ENCODE data around the gene DNTT.

The DNTT gene

GRCh38 chr10:96317067-96317833 is 13.0 kb downstream of the DNTT start:
- no peak for DNase-seq (ENCODE audit: insufficient read length, low spot score)
- FAIRE-seq: no peak
- TF ChIP-seq POLR2AphosphoS5 (IDR thresholded peaks at IDR 0.05; ENCODE audit: low read depth, low read length): no peak
- TF ChIP-seq TAF1 (IDR thresholded peaks at IDR 0.05; ENCODE audit: low read depth, low read length): no peak
- TF ChIP-seq PAX5 (IDR thresholded peaks at IDR 0.05; ENCODE audit: insufficient read depth, low read length, severe bottlenecking): no peak
- TF ChIP-seq POU2F2 (IDR thresholded peaks at IDR 0.05; ENCODE audit: low read depth, low read length): no peak
- TF ChIP-seq POLR2A (IDR thresholded peaks at IDR 0.05; ENCODE audit: low read depth, low read length): no peak
- TF ChIP-seq SPI1 (IDR thresholded peaks at IDR 0.05; ENCODE audit: low read depth, low read length): no peak

GRCh38 chr10:96319754-96320474 is 15.7 kb downstream of the DNTT start:
- TF ChIP-seq POLR2AphosphoS5 (IDR thresholded peaks at IDR 0.05; ENCODE audit: low read depth, low read length) (no peak), PAX5 (IDR thresholded peaks at IDR 0.05; ENCODE audit: insufficient read depth, low read length, severe bottlenecking) (no peak), POLR2A (IDR thresholded peaks at IDR 0.05; ENCODE audit: low read depth, low read length) (no peak), SPI1 (IDR thresholded peaks at IDR 0.05; ENCODE audit: low read depth, low read length) (no peak), POU2F2 (IDR thresholded peaks at IDR 0.05; ENCODE audit: low read depth, low read length) (no peak), TAF1 (IDR thresholded peaks at IDR 0.05; ENCODE audit: low read depth, low read length) (no peak)
- FAIRE-seq: peak; percentile 84
- no peak for DNase-seq (ENCODE audit: insufficient read length, low spot score)

DNA sequence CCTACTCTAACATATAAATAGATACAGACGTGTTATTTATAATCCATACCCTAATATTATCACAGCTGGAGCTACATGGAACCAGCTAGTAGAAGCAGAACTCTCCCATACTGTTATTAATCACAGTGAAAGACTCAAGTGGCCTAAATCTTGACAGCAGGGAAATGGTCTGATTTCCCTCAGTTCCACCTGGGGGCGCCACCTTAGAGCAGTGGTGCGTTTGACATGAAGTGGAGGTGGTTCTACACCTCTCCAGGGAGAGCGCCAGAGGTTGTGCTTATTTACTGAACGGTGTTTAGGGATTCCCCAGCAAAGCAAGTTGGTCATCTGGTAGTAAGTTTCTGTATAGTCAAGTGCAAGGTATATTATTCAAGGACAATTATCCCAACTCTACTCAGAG is 17.6 kb downstream of the DNTT start:
- TF ChIP-seq POLR2AphosphoS5 (IDR thresholded peaks at IDR 0.05; ENCODE audit: low read depth, low read length) (no peak), PAX5 (IDR thresholded peaks at IDR 0.05; ENCODE audit: insufficient read depth, low read length, severe bottlenecking) (no peak), POU2F2 (IDR thresholded peaks at IDR 0.05; ENCODE audit: low read depth, low read length) (no peak), POLR2A (IDR thresholded peaks at IDR 0.05; ENCODE audit: low read depth, low read length) (no peak), SPI1 (IDR thresholded peaks at IDR 0.05; ENCODE audit: low read depth, low read length) (no peak), TAF1 (IDR thresholded peaks at IDR 0.05; ENCODE audit: low read depth, low read length) (no peak)
- FAIRE-seq (no peak), DNase-seq (ENCODE audit: insufficient read length, low spot score) (no peak)

GRCh38 chr10:96322275-96322674 is 18.0 kb downstream of the DNTT start:
- DNase-seq (ENCODE audit: insufficient read length, low spot score): no peak
- no peak for TF ChIP-seq POU2F2 (IDR thresholded peaks at IDR 0.05; ENCODE audit: low read depth, low read length)
- TF ChIP-seq PAX5 (IDR thresholded peaks at IDR 0.05; ENCODE audit: insufficient read depth, low read length, severe bottlenecking): no peak
- no peak for TF ChIP-seq POLR2A (IDR thresholded peaks at IDR 0.05; ENCODE audit: low read depth, low read length)
- TF ChIP-seq SPI1 (IDR thresholded peaks at IDR 0.05; ENCODE audit: low read depth, low read length): no peak
- TF ChIP-seq TAF1 (IDR thresholded peaks at IDR 0.05; ENCODE audit: low read depth, low read length): no peak
- TF ChIP-seq POLR2AphosphoS5 (IDR thresholded peaks at IDR 0.05; ENCODE audit: low read depth, low read length): no peak
- no peak for FAIRE-seq

GRCh38 chr10:96324447-96324846 is 20.2 kb downstream of the DNTT start:
- FAIRE-seq (peak; percentile 57), DNase-seq (ENCODE audit: insufficient read length, low spot score) (no peak)
- TF ChIP-seq SPI1 (IDR thresholded peaks at IDR 0.05; ENCODE audit: low read depth, low read length) (no peak), POLR2A (IDR thresholded peaks at IDR 0.05; ENCODE audit: low read depth, low read length) (no peak), POU2F2 (IDR thresholded peaks at IDR 0.05; ENCODE audit: low read depth, low read length) (no peak), TAF1 (IDR thresholded peaks at IDR 0.05; ENCODE audit: low read depth, low read length) (no peak), POLR2AphosphoS5 (IDR thresholded peaks at IDR 0.05; ENCODE audit: low read depth, low read length) (no peak), PAX5 (IDR thresholded peaks at IDR 0.05; ENCODE audit: insufficient read depth, low read length, severe bottlenecking) (no peak)

DNA sequence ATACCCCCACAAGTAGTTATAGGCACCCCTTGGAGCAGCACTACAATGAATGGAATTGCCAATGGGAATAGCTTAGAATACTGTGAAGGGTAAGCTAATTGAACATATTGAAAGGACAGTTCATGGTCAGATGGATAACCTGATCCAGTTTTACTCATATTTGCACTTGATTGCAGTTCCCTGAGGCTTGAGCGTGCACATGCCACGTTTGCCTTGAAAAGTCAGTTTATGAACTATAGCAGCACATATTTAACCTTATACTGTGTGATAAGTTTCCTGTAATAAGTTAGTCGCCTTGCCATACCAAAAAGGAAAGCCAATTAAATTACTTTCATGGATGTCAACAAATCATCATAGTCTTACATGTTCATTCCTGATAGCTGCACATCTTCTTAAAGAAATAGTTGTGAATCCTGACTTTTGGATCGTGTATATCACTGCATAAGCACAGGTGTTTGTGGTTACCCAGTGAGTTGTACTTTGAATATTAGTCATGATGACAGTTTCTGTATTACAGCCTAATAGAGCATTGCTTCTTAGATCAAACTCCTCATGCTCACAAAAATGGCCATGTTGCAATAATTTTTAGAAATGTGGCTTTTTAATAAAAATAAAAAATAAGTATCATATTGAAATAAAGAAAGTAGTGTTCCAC is 21.6 kb downstream of the DNTT start:
- TF ChIP-seq POU2F2 (IDR thresholded peaks at IDR 0.05; ENCODE audit: low read depth, low read length): no peak
- TF ChIP-seq POLR2A (IDR thresholded peaks at IDR 0.05; ENCODE audit: low read depth, low read length): no peak
- TF ChIP-seq POLR2AphosphoS5 (IDR thresholded peaks at IDR 0.05; ENCODE audit: low read depth, low read length): no peak
- TF ChIP-seq PAX5 (IDR thresholded peaks at IDR 0.05; ENCODE audit: insufficient read depth, low read length, severe bottlenecking): no peak
- TF ChIP-seq TAF1 (IDR thresholded peaks at IDR 0.05; ENCODE audit: low read depth, low read length): no peak
- TF ChIP-seq SPI1 (IDR thresholded peaks at IDR 0.05; ENCODE audit: low read depth, low read length): no peak
- FAIRE-seq: peak; percentile 91
- DNase-seq (ENCODE audit: insufficient read length, low spot score): peak; percentile 29

DNA sequence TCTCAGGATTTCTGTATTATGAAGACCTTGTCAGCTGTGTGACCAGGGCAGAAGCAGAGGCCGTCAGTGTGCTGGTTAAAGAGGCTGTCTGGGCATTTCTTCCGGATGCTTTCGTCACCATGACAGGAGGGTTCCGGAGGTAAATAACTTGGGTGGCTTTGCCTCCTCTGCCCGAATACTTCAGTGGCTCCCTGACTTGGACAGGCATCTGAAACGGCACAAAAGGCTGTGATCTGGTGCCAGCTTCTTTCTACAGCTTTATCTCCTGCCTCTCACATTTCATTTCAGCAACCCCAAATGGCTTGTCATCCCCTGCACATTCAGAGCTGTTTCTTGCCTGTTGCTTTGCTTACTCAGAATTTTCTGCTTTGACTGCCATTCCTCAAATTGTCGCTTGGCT is 23.2 kb downstream of the DNTT start:
- TF ChIP-seq SPI1 (IDR thresholded peaks at IDR 0.05; ENCODE audit: low read depth, low read length): no peak
- TF ChIP-seq POLR2A (IDR thresholded peaks at IDR 0.05; ENCODE audit: low read depth, low read length): no peak
- no peak for FAIRE-seq

DNA sequence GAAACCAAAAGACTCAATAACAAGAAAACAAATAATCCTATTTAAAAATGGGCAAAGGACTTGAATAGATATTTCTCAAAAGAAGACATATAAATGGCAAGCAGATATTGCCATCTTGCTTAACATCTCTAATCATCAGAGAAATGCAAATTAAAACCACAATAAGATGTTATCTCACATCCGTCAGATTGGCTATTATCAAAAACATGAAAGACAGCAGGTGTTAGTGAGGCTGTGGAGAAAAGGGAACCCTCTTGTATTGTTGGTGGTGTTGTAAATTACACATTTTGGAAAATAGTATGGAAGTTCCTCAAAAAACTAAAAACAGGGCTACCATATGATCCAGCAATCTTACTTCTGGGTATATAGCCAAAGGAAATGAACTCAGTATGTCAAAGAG is 28.9 kb downstream of the DNTT start:
- DNase-seq (ENCODE audit: insufficient read length, low spot score): no peak
- peak; percentile 40 for FAIRE-seq
- TF ChIP-seq SPI1 (IDR thresholded peaks at IDR 0.05; ENCODE audit: low read depth, low read length) (0 out of 2 replicates have a peak, but pooled peaks have one; percentile 1), POLR2A (IDR thresholded peaks at IDR 0.05; ENCODE audit: low read depth, low read length) (no peak), TAF1 (IDR thresholded peaks at IDR 0.05; ENCODE audit: low read depth, low read length) (no peak)

More for the DNA sequence above, 23.2 kb downstream of the DNTT start:
- DNase-seq (ENCODE audit: insufficient read length, low spot score): no peak
